A549 (cell line): ENCODE results near the gene AP3D1. TPM values are rescaled to one million over a fixed set of nuclear protein-coding genes. Genes with fewer than 3 reads are reported as not detected.
A peak's percentile ranks its signal among the peaks of the same experiment; 100 is the strongest.
"Not testable (repeated sequence)": the region's sequence is repeated elsewhere in the genome, so short reads cannot be mapped to it uniquely, and the experiment has no call there.

Experiments
- ATAC-seq, 2 experiments: fragments of 200-7000 bp in 1 of 2; fragments of >200 bp in 1 of 2; cut with Nextera tagmentation in 1 of 2; cut with Tn5 transposase in 1 of 2; 3 replicates each; pipeline versions ENCODE4 v1.8.0 to v1.9.1; 2018 to 2020; ENCODE audit warnings: mild to moderate bottlenecking in 1 of 2, moderate library complexity in 1 of 2
- CTCF ChIA-PET: fragments of 300-600 bp; sonication (Branson Sonifier 250); formaldehyde crosslinking; extraction: SDS; loops from one replicate; lab custom pipeline; 2021; ENCODE audit warnings: antibody characterized with exemption, inconsistent platforms; lab: Yijun Ruan, JAX
- POLR2A ChIA-PET: fragments of 350-600 bp; formaldehyde crosslinking; extraction: SDS; loops from one replicate; lab custom pipeline; 2021; ENCODE audit warnings: antibody characterized with exemption, inconsistent platforms; lab: Yijun Ruan, JAX
- DNase-seq, 2 experiments: peaks; one replicate each; pipeline versions ENCODE4 v3.0.0 to v3.0.0-alpha.2; 2011 to 2016; ENCODE audit warnings: low read depth in 1 of 2, low spot score in 1 of 2
- FAIRE-seq: peaks from 2 replicates; lab custom pipeline; 2011; peaks lifted over from hg19 to GRCh38; lab: Jason Lieb, UNC
- H3K27ac ChIP-seq, 2 experiments: fragments of >200 bp; sonication (Bioruptor Twin); formaldehyde crosslinking; 3 replicates each; pipeline ENCODE4 v1.5.1; 2016 to 2017
- H3K4me1 ChIP-seq: fragments of >200 bp; sonication (Bioruptor Twin); formaldehyde crosslinking; 3 replicates; pipeline ENCODE4 v1.6.1; 2016
- H3K4me2 ChIP-seq: fragments of >200 bp; sonication (Bioruptor Twin); formaldehyde crosslinking; 3 replicates; pipeline ENCODE4 v1.6.1; 2016
- H3K4me3 ChIP-seq: fragments of >200 bp; sonication (Bioruptor Twin); formaldehyde crosslinking; 3 replicates; pipeline ENCODE4 v1.5.1; 2016
- H3K9me3 ChIP-seq: fragments of >200 bp; sonication (Bioruptor Twin); formaldehyde crosslinking; 3 replicates; pipeline ENCODE4 v1.6.1; 2016
- BHLHE40 ChIP-seq: IDR thresholded peaks from 2 replicates; pipeline ENCODE4 v1.6.1; 2012; ENCODE audit warnings: low read depth, low read length, inconsistent platforms
- CBX2 ChIP-seq: fragments of 200-600 bp; sonication (generic); IDR thresholded peaks from 2 replicates; pipeline ENCODE4 v1.6.1; 2016; ENCODE audit warnings: low read depth, mild to moderate bottlenecking, borderline replicate concordance
- CEBPB ChIP-seq, 2 experiments: fragments of >200 bp in 1 of 2; sonication (Bioruptor Twin) in 1 of 2; formaldehyde crosslinking in 1 of 2; IDR thresholded peaks; 2 replicates each; pipeline ENCODE4 v1.6.1; 2012 to 2016
- EHF ChIP-seq: fragments of 250-450 bp; sonication (Bioruptor Pico); IDR thresholded peaks from 2 replicates; pipeline ENCODE4 v1.5.0; 2020; ENCODE audit warnings: mild to moderate bottlenecking
- ELK1 ChIP-seq: fragments of 150-350 bp; IDR thresholded peaks from 2 replicates; pipeline ENCODE4 v1.6.1; 2014; ENCODE audit warnings: low read depth, mild to moderate bottlenecking, low read length
- FOSB ChIP-seq: fragments of 250-450 bp; sonication (Bioruptor Pico); IDR thresholded peaks from 2 replicates; pipeline ENCODE4 v1.5.0; 2020; ENCODE audit warnings: mild to moderate bottlenecking, moderate library complexity
- FOSL2 ChIP-seq, 2 experiments: fragments of 450-650 bp in 1 of 2; fragments of >200 bp in 1 of 2; sonication (Bioruptor Twin) in 1 of 2; formaldehyde crosslinking; IDR thresholded peaks; 2 replicates each; pipeline versions ENCODE4 v1.5.0 to v1.6.1; 2016 to 2020; ENCODE audit warnings: mild to moderate bottlenecking in 1 of 2, moderate library complexity in 1 of 2
- FOXS1 ChIP-seq: fragments of 250-450 bp; sonication (Bioruptor Pico); IDR thresholded peaks from 2 replicates; pipeline ENCODE4 v1.5.0; 2020; ENCODE audit warnings: mild to moderate bottlenecking, moderate library complexity
- HOXA7 ChIP-seq: fragments of 250-450 bp; sonication (Bioruptor Pico); IDR thresholded peaks from 2 replicates; pipeline ENCODE4 v1.5.0; 2020; ENCODE audit warnings: mild to moderate bottlenecking, moderate library complexity
- HOXB13 ChIP-seq: fragments of 250-450 bp; sonication (Bioruptor Pico); IDR thresholded peaks from 2 replicates; pipeline ENCODE4 v1.5.0; 2020; ENCODE audit warnings: low read depth, mild to moderate bottlenecking, moderate library complexity
- KDM5A ChIP-seq: fragments of 200-600 bp; sonication (generic); IDR thresholded peaks from 2 replicates; pipeline ENCODE4 v1.6.1; 2016; ENCODE audit warnings: antibody characterized with exemption, mild to moderate bottlenecking
- MAZ ChIP-seq: fragments of 150-350 bp; IDR thresholded peaks from 2 replicates; pipeline ENCODE4 v1.6.1; 2014; ENCODE audit warnings: antibody characterized with exemption, low read depth, low read length, borderline replicate concordance
- PHF8 ChIP-seq: fragments of 200-600 bp; sonication (generic); IDR thresholded peaks from 2 replicates; pipeline ENCODE4 v1.6.1; 2016; ENCODE audit warnings: low read depth, mild to moderate bottlenecking, antibody characterized with exemption, moderate library complexity, borderline replicate concordance
- POLR2A ChIP-seq: IDR thresholded peaks from 2 replicates; pipeline ENCODE4 v1.6.1; 2012; ENCODE audit warnings: mild to moderate bottlenecking, low read length
- POLR2AphosphoS2 ChIP-seq: conservative IDR thresholded peaks from 2 replicates; pipeline ENCODE4 v1.6.1; 2012; ENCODE audit warnings: low read length, improper control_type of control experiment, inconsistent platforms
- RAD21 ChIP-seq, 2 experiments: fragments of >200 bp in 1 of 2; sonication (Bioruptor Twin) in 1 of 2; formaldehyde crosslinking in 1 of 2; IDR thresholded peaks in 1 of 2; conservative IDR thresholded peaks in 1 of 2; 2 replicates in 1 of 2; 3 replicates in 1 of 2; pipeline ENCODE4 v1.6.1; 2012 to 2018; ENCODE audit warnings: inconsistent platforms in 1 of 2
- REST ChIP-seq: fragments of 200-600 bp; sonication (generic); IDR thresholded peaks from 2 replicates; pipeline ENCODE4 v1.6.1; 2016; ENCODE audit warnings: antibody characterized with exemption, mild to moderate bottlenecking, moderate library complexity
- RFX5 ChIP-seq: fragments of 450-650 bp; IDR thresholded peaks from 2 replicates; pipeline ENCODE4 v1.7.1; 2014; ENCODE audit warnings: antibody characterized with exemption, mild to moderate bottlenecking, moderate library complexity
- SREBF2 ChIP-seq: fragments of 450-650 bp; IDR thresholded peaks from 2 replicates; pipeline ENCODE4 v1.6.1; 2014; ENCODE audit warnings: mild to moderate bottlenecking, moderate library complexity
- WGBS: methylation state at CpG from one replicate; pipeline ENCODE4 v1.1.6; 2017; ENCODE audit errors: missing lambda C conversion rate; 5-methylcytosine and 5-hydroxymethylcytosine counted together
- polyA plus RNA-seq, 4 experiments: library from polyadenylated mRNA; depleted of rRNA in 3 of 4; stranded (reverse); fragments of >200 nt; fragmentation: RNase III in 1 of 4; extraction: RNeasy Plus Mini Kit Qiagen cat#74134 plus additional on column Dnase treatment in 1 of 4; gene quantifications; 2 replicates in 3 of 4; 3 replicates in 1 of 4; pipeline ENCODE4 v1.2.3, GENCODE V29; 2011 to 2017
- TF ChIP-seq, protein P1 (sequence below): IDR thresholded peaks from 2 replicates; pipeline ENCODE4 v1.6.1; 2012

The AP3D1 gene
- polyA plus RNA-seq, 2 of the 4 experiments (the other 2 are of a cell fraction), result 44.4 to 66.9 TPM

DNA sequence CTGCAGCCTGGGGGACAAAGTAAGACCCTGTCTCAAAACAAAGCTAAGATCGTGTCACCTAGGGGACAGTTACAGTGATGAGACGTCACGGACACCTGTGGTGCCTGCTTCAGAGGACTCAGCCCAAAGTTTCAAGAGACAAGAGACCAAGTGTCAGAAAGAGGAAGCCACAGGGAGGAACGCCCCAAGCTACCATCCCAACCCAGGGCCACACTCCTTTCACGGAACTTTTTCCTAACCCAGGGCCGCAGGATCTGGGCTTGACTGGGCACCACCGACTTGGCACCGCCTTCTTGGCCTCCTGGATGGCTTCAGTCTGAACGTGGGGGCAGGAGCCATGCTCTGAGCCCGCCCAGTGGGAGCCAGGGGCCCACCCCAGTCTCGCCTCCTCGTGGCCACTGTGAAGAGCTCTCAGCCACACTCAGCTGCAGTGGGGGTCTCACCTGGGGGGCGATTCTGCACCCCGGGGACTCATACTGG, 63.7 kb downstream of the AP3D1 start:
- ATAC-seq (no peak), DNase-seq (no peak), FAIRE-seq (no peak)
- ChIA-PET CTCF (interaction anchor here (1.2 to 1.7 kb wide), 5 partner anchors 8 to 157 kb away, joined by 3 to 6 read pairs (median 4); partner anchors contain the start of gene MOB3A), POLR2A (no interaction called here)
- no peaks in the 10 kb centered on the region for H3K9me3 ChIP-seq
- H3K4me1 ChIP-seq, result peaks cover 8% of the 10 kb centered on the region; the same call in 2 of the 3 replicates
- no peak overlapping the region for H3K4me2 ChIP-seq
- 91% methylated on average over 6 of the region's 14 CpGs for WGBS
- peak overlapping the region in 1 of 2 experiments; percentile 48; a peak in 1 of 6 replicates for H3K27ac ChIP-seq
- TF ChIP-seq REST (no peak), RAD21 (conservative IDR thresholded peaks at IDR 0.05 in 1 of 2, IDR thresholded peaks at IDR 0.05 in 1 of 2) (no peak), CBX2 (no peak), RFX5 (no peak), KDM5A (no peak), HOXB13 (CRISPR knock-in tag) (no peak), SREBF2 (no peak), EHF (CRISPR knock-in tag) (no peak), FOXS1 (no peak), HOXA7 (CRISPR knock-in tag) (no peak), POLR2AphosphoS2 (no peak), FOSB (no peak), ELK1 (no peak), MAZ (no peak), POLR2A (no peak), PHF8 (no peak)
- TF ChIP-seq, protein P1, sequence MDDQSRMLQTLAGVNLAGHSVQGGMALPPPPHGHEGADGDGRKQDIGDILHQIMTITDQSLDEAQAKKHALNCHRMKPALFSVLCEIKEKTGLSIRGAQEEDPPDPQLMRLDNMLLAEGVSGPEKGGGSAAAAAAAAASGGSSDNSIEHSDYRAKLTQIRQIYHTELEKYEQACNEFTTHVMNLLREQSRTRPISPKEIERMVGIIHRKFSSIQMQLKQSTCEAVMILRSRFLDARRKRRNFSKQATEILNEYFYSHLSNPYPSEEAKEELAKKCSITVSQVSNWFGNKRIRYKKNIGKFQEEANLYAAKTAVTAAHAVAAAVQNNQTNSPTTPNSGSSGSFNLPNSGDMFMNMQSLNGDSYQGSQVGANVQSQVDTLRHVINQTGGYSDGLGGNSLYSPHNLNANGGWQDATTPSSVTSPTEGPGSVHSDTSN, result no peak
- H3K4me3 ChIP-seq, result no peak overlapping the region

DNA sequence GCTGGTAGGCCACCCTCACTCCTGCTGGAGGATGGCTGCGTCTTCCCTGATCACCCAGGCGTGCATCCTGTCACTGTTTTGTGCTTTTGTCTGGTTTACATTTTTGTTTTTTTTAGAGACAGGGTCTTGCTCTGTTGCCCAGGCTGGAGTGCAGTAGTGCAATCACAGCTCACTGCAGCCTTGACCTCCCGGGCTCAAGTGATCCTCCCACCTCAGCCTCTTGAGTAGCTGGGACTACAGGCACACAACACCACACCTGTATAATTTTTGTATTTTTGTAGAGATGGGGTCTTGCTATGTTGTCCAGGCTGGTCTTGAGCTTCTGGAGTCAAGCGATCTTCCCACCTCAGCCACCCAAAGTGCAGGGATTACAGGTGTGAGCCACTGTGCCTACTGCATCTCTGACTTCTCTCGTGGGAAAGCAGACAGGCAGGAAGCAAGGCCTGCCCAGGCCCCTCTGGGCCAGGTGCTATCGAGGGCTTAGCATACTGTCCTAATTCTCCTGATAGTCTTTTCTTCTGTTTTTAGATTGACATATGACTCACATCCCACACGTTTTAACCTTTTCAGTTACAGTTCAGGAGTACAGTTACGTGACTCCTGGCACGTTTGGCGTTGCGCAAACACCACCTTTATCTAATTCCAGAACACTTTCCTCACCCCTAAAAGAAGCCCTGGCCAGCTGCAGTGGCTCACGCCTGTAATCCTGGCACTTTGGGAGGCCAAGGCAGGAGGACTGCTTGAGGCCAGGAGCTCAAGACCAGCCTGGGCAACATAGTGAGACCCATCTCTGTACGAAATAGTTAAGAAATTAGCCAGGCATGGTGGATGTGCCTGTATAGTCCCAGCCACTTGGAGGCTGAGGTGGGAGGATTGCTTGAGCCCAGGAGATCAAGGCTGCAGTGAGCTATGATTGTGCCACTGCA, 64.4 kb downstream of the AP3D1 start:
- H3K4me1 ChIP-seq, FAIRE-seq, POLR2A ChIA-PET: not testable (repeated sequence)

More for the DNA sequence above, 64.4 kb downstream of the AP3D1 start:
- not testable (repeated sequence) for H3K4me2 ChIP-seq; H3K4me3 ChIP-seq; H3K9me3 ChIP-seq; TF ChIP-seq FOSL2 (IDR thresholded peaks at IDR 0.05)
- ATAC-seq (peak; percentile 28 to 30; a peak in 3 of 6 replicates), DNase-seq (peak in 1 of 2 experiments; percentile 26)
- peak overlapping the region in 1 of 2 experiments; percentile 48; a peak in 1 of 6 replicates for H3K27ac ChIP-seq
- 66% methylated on average over 13 of the region's 13 CpGs for WGBS
- peak; percentile 8; the same call in 1 of the 2 replicates for TF ChIP-seq FOSL2 (CRISPR knock-in tag; IDR thresholded peaks at IDR 0.05)
- TF ChIP-seq CEBPB (IDR thresholded peaks at IDR 0.05), result peak; percentile 41 to 86; a peak in 3 of 4 replicates
- TF ChIP-seq BHLHE40, result peak; percentile 65; the same call in 1 of the 2 replicates
- CTCF ChIA-PET, result interaction anchor here (1.2 to 1.7 kb wide), 5 partner anchors 9 to 157 kb away, joined by 3 to 6 read pairs (median 4); partner anchors contain the start of gene MOB3A
